GM23248 (cell line): Measurements from ENCODE around the gene MPDU1.

ENCODE experiments used
- EZH2 ChIP-seq: fragments of 200-600 bp; sonication (generic); IDR thresholded peaks from 2 replicates; pipeline ENCODE4 v1.6.1; 2018; ENCODE audit warnings: antibody characterized with exemption, mild to moderate bottlenecking; ENCODE audit not compliant: insufficient read depth, poor library complexity, severe bottlenecking
- EZH2phosphoT487 ChIP-seq: fragments of 200-600 bp; sonication (generic); IDR thresholded peaks from 2 replicates; pipeline ENCODE4 v1.6.1; 2018; ENCODE audit warnings: antibody characterized with exemption, moderate library complexity, mild to moderate bottlenecking, low read depth; ENCODE audit not compliant: insufficient read depth

DNA sequence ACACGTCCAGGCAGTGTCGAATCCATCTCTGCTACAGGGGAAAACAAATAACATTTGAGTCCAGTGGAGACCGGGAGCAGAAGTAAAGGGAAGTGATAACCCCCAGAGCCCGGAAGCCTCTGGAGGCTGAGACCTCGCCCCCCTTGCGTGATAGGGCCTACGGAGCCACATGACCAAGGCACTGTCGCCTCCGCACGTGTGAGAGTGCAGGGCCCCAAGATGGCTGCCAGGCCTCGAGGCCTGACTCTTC is 11.4 kb upstream of the MPDU1 start:
- TF ChIP-seq EZH2 (no peak), EZH2phosphoT487 (no peak)
